Left hindlimb (tissue), 1 donor: ENCODE measurements around the gene C1orf159.
"Not testable (repeated sequence)": the region's sequence is repeated elsewhere in the genome, so short reads cannot be mapped to it uniquely, and the experiment has no call there.

Experiments used
- DNase-seq: peaks from one replicate; pipeline ENCODE4 v3.0.0-alpha.2; 2018

Gene C1orf159

DNA sequence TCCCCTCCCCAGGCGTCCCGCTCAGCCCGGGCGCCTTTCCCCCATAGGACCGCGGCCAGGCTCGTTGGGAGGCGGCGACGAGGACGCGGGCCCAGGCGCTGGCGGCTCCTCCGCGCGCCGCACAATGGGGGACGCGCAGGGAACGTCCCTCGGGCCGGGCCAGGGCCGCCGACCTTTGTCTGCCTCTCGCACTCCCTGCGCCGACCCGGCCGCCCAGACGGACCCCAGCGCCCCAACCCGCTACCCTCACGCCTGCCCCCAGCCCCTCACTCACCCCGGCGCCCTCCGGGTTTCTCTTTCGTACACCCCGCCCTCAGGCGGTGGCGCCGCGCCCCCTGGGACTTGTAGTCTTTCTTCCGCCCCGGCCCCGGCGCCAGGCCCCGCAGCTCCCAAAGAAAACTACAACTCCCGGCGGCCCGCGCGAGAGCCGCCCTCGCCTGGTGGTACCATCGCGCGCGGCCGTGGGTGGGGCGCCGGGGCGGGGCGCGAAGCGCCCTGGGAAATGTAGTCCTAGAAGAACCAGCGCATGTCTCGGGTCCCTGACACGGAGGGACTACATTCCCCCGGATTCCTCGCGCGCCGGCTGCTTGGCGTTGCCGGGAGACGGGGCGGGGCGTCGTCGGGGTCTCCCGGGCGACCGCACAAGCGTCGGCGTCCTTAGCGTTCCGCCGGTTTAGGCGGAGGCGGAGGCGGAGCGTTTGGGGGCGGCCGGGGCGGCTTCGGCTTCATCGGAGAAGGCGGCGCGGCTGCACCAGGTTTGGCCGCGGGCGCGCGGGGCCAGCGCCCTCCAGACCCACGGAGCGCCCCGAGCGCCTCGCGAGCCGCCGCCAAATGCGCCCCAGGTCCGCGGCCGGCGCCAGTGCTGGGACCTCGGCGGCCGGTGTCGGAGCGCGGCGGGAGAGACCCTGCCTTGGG is at the start of gene C1orf159:
C1orf159 (minus strand) TSS at position 304 of the 915 bp plus-strand sequence. CDS start 24,546 bp downstream, outside the sequence.
- DNase-seq, result peak; percentile 100

DNA sequence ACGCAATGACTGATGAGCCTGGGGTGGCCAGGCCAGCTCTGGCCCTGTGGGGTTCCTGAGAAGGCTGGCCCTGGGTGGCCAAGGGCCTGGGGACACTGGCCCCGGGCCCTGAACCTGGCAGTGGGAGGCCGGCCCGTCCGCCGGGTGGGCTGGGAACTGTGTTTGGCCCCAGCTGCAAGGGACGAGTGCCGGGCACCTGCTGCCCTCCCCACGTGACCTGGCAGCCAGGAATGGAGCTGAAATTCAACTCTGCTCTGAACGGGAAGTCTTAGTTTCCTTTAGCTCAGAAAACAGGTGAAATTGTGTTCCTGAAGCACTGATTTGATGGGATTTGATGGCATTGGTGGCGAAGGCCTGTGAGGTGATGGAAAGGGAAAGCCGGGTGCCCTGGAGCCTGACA is 49.6 kb upstream of the C1orf159 start:
- no peak for DNase-seq

DNA sequence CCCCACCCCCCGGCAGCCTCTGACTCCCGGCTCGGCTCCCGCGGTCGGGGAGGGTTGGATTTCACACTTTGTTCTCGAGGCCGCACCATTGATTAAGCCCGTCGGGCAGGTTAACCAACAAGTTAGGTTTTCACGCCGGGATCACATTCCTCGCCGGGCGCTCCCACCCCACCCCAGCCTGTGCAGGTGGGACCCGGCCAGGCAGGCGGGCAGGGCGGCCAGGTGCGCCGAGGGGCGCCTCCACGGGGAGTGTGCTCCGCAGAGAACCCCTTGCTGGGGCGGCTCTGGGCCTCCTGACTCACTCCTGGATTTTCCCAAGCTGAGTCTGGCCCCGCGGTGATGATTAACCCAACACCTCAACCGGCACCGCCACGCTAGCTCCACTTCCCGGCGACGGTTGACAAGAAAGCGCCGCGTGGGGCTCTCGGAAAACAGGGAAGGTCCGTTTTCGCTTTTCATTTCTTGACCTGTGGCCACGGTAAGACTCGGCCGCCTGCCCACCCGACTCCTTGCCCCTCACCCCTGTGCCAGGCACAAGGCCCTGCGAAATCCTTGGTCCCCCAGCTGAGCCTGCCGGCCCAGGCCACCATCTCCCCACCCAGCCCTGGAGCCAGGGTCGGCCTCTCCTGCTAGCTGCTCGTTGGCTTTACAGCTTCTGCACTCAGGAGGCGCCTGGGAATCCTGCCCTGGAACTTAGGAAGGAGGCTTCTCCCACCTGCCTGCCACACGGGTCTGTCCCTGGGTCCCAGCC is 49.0 kb upstream of the C1orf159 start:
- DNase-seq, result no peak

DNA sequence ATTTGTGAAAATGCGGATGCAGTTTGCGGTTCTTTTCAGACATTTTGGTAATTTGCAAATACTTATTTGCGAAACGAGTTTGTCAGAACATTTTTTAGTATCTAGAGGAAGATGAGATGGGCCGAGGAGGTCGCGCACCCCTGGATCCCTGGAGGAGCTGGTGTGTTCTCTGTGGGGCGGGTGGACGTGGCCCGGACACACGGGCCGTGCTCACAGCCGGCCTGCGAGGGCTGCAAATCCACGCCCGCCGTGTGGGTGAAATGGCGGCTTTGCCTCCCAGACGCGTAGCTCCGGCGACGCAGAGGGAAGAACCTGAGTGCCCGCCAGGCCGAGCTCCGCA is 48.4 kb upstream of the C1orf159 start:
- DNase-seq, result no peak

DNA sequence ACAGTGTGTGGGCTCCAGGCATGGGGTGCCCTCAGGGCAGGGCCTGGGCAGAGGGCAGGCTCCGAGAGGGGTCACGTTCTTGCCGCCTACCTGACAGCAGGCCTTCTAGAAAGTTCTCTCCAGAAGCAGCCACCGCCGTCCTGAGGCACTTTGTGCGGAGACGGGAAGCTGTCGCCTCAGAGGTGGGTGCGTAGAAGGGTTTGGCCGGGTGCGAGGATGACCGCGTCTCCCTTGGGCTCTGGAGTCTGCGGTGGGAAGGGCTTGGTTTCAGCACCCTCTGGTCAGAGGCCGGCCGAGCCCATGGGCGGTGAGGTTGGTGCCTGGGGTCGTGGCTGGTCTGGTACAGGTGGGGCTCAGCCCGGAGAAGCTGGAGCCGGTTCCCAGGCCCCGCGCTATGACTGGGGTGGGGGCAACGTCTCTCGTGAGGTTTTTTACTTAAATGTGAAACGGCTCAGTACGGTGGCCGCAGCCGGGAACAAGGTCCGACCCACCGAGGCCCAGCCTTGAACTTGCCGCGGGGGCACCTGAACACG is 47.7 kb upstream of the C1orf159 start:
- DNase-seq, result no peak

DNA sequence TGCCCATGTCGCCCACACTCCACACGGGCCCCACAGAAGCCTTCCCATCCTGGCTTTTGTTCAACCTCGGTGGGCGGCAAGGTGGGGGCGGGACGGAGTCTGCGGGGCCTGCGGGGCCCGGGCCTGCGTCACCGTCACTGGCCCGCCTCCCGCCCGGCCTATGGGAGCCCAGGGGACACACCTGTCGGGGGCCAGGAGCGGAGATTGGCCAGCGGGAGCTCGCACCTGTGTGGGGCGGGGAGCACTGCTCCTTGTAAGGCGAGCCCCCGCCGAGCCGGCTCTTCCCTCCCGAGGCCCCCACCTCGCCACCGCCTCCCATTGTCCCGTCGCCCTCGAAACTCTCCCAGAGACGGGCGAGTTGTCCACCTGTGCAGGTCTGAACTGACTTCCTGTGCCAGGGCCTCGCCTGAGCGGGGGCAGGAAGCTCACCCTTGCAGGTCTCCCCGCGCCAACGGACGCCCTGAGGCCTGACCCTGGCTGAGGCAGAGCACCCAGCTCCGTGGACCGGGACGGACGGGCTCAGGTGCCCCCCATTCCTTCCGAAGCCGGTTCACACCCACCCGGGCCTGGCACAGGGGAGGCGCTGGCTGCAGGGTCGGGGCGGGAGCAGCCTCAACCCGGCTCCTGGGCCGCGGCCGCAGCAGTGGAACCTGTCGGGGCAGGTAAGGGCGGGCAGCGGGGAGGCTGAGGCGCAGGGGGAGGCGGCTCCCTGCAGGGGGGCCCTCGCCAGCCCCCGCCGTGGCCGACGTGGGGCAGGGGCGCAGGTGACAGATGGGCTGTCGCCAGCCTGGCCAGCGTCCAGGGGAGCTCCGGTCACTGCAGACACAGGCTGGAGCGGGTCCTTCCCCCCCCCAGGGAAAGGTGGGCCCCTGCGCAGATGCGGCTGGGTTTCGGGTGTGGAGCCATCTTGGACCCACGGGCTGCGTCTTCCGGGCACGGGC is 47.0 kb upstream of the C1orf159 start:
- no peak for DNase-seq

DNA sequence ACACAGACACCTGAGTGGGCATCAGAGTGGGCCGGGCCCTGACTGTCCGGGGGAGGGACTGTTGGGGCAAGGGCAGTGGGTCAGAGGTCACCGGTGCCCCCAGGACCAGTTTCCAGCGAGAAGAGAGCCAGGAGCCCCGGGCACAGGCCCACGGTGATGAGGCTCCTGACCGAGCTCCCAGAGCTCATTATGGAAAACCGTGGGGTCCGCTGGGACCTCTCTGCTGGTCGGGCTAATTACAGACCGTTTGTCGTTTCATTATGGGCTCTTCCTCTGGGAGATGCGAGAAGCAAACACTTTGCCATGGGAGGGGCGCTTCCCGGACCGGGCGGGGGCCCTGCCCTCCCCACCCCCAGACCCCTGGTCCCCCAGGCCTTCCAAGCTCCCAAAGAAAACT is 45.8 kb upstream of the C1orf159 start:
- no peak for DNase-seq

DNA sequence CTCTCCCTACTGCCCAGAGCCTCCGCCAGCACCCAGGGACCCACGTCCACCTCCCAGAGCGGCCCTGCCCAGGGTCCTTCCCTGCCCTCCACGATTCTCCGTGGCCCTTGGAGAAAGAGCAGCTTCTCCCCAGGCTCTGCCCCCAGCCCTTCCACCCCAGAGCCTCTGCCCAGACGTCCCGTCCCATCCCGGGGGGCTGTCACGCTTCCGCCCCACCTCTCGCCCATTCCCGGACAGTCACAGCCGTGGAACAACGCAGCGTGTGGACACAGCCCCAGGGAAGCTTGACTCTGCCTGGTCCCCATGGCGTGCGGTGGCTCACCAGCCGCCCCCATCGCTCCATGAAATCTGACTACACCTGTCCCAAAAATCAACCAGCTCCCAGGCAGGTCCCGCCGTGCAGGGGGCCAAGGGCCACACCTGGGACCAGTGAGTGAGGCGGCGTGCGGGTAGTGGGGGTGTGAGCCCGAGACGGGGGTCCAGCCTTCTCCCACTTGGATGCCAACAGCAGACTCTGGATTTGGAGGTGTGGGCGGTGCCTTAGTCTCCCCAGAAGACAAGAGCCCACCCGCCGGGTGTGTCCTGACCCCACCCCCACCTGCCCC is 45.3 kb upstream of the C1orf159 start:
- DNase-seq, result no peak

DNA sequence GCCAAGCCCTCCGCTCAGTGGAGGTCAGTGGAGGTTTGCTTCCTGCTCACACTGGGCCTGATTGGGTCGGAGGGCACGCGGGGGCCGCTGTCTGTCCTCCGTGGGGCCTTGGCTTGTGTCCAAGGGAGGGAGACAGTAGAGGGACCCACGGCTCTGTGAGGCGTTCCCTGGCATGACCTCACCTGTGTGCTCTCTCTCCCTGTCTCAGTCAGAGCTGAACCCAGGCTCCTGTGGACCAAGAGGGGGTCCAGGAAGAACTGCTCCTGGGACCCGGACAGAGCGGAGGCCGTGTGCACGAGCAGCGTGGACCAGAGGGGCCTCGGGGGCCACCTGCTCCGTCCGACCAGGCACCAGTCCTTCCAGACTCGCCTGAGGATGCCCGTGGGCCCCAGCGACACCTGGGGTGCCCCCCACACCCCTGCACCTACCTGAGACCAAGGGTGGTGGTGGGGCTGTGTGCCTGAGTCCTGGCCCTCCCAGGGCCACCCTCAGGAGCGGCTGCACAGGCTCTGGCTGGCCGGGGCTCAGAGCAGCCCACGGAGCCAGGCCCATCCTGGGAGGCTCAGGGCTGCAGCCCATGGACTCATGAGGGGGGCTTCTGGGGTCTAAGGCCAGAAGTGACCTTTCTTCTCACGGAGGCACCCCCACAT is 44.5 kb upstream of the C1orf159 start:
- DNase-seq, result no peak

DNA sequence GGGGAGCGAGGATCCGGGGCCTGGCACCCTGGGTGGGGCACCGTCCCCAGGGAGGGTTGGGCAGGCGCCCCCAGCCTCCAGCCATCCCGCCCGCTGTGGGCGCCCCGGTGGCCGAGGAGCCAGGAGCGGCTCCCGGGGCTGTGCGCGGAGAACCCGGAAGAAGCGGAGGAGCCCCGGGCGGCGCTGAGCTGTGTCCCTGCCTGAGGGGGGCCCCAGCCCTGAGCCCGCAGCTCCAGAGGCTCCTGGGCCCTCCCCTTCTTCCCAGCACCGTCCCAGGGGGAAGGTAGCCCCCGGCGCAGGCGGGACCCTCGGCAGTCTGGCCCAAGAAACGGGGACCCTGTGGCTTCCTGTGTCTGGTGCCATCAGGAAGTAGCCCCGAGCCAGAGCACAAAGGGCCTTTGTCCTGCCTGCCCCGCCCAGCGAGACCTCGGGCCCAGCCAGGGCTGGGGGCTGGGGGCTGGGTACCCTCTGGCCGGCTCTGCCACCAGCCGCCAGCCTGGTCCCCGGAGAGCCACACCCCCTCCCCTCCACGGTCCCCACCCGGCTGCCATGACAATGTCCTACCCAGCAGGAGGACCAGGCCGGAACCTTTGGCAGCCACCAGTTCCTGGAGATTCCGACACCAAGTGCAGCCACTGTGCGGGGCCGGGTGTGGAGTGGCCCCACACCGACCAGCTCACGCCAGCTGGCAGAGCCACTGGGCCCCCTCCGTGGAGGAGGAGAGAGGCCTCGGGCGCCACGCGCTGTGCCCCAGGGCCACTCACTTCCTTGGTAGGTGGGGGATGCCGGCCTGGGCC is 42.2 kb upstream of the C1orf159 start:
- DNase-seq, result peak; percentile 71

DNA sequence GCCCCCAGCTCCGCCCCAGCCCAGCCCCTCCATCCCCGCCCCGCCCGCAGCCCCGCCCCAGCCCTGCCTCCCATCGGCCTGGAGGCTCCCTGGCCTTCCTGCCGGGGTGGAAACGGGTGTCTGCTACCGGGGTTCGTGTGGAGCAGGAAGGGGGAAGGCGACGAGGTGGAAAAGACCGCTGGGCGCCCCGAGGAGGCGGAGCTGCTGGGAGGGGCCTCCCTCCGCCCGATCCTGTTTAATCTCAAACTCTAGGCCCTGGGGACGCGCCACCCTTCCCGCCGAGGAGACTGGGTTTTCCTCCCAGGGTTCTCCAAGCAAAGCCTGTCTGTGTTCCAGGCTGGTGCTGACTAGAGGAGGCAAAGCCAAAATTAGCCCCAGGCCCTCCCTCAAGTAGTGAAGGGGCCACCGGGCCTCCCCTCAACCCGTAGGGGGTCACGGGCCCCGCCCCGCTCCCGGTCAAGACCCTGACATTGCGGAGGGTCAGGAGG is 41.6 kb upstream of the C1orf159 start:
- peak; percentile 85 for DNase-seq

DNA sequence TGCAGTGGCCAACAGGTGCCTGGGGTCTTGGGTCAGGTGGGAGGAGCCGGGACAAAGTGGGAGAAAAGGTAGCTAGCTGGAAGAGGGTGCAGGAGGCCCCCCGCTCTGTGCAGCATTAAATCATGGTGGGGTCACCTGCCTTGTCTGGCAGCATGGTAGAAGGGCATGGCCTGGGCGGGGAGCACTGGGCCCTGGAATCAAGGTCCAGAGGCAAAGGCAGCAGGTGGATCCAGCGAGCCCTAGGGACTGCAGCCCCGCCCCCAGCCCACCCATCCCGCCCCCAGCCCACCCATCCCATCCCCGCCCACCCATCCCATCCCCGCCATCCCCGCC is 41.1 kb upstream of the C1orf159 start:
- no peak for DNase-seq

DNA sequence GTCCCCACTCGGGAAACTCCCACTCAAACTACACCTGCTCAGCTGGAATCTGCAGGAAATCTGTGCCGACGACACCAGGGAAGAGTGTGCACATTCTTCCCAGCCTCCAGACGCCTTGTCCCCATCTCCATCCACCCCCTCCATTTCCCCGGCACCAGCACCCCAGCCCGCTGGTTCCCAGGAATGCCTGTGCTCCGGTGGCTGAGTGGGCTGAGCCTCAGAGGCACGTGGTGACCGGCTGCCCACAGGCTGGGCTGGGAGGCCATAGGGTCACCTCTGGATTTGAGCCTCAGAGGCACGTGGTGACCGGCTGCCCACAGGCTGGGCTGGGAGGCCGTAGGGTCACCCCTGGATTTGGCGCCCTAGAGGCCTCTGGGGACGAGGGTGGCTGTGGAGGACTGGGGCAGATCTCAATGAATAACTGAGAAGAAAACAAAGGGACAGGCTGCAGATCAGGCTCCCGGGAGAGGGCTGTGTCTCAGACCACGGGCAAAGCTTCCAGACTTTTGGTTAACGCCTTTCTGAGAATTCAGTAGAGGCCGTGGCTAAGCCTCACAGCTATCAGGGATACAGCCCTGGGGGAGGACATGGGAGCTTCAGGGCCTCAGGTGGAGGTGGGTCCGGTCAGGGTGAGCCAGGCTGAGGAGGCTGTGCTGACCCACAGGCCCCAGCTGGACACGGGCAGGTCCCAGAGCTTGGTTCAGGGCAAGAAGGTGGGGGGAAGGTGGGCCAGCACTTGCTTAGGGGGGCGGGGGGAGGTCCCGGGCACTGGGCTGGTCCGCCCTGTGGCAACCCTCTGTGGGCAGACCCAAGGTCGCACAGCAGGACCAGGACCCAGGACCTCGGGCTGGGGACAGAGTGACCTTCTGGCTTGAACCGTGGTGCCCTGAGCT is 40.5 kb upstream of the C1orf159 start:
- DNase-seq, result no peak

DNA sequence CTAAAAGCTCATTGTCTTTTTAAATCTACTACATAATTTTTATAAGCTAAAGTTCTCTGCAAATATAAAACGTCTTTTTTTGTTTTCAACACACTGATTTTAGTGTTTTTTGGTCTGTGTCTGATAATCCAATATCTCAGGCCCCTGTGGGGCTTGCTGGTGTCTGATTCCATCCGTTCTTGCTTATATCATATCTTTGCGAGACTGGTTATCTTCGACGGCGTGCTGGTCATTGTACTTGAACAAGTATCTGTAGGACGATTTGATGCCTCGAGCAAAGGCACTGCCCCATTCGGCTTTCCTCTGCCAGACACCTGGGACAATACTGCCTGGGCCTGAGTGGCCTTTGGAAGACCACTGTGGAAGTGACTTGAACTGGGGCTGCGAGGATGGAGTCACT is 39.4 kb upstream of the C1orf159 start:
- DNase-seq, result no peak

DNA sequence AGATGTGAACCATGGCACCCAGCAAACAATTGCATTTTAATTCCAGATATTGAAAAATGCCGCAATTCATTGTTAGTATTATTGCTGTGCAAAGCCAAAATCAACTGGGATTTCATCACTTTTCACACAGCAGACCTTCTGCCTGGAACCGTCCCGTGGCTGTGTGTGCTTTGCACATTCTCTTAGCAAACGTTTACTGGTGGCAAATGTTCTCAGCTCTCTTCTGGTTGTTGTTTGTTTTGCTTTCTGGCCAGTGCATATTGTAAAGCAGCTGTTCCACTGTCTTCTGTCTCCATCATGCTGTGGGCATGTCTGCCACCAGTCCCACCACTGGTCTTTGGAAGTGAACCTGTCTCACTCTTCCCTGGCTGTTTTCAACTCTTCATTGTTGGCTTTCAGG is 38.0 kb upstream of the C1orf159 start:
- DNase-seq, result no peak

DNA sequence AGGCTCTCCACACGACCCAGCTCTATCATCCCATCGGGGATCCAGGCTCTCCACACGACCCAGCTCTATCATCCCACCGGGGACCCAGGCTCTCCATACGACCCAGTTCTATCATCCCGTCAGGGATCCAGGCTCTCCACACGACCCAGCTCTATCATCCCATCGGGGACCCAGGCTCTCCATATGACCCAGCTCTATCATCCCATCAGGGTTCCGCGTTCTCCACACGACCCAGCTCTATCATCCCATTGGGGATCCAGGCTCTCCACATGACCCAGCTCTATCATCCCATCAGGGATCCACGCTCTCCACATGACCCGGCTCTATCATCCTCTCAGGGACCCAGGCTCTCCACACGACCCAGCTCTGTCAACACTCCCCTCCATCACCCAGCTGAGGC is 37.3 kb upstream of the C1orf159 start:
- not testable (repeated sequence) for DNase-seq

DNA sequence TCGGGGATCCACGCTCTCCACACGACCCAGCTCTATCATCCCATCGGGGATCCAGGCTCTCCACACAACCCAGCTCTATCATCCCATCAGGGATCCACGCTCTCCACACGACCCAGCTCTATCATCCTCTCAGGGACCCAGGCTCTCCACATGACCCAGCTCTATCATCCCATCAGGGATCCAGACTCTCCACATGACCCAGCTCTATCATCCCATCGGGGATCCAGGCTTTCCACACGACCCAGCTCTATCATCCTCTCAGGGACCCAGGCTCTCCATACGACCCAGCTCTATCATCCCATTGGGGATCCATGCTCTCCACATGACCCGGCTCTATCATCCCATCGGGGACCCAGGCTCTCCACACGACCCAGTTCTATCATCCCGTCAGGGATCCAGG is 36.5 kb upstream of the C1orf159 start:
- DNase-seq, result not testable (repeated sequence)

DNA sequence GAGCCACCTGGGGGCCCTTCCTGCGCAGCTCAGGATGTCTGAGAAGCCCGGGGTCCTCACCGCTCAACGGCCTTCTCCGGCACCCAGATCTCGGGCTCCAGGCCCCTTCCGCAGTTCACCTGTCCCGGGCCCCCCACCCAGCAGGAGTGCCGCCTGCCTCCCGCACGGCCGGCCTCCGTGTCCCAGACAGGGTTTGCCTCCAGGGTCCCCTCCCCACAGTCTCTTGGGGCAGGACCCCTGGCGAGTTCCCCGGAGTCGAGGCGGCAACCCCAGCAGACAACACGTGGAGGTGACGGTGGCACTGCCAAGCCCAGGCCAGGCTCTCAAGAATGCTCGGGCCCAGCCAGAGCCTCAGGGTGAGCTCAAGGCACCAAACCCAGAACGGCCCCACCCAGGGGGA is 35.4 kb upstream of the C1orf159 start:
- DNase-seq, result no peak

DNA sequence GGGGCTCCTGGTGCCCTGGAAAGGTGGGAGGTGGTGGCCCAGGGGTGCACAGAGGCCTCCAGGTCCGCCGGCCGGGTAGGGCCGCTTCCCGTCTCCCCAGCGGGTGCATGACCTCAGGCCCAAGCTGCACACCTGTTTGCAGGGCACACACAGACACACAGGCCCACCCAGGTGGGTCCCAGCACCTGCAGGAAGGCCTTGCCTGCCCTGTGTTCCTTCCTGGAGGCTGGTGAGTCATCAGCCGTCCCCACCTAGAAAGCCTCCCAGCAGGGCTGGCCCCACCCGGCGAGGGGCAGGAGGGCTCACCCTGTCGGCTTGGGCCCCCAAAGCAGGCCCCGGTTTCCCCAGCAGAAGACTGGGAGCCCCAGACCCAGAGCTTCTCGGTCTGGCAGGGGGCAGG is 34.2 kb upstream of the C1orf159 start:
- no peak for DNase-seq

DNA sequence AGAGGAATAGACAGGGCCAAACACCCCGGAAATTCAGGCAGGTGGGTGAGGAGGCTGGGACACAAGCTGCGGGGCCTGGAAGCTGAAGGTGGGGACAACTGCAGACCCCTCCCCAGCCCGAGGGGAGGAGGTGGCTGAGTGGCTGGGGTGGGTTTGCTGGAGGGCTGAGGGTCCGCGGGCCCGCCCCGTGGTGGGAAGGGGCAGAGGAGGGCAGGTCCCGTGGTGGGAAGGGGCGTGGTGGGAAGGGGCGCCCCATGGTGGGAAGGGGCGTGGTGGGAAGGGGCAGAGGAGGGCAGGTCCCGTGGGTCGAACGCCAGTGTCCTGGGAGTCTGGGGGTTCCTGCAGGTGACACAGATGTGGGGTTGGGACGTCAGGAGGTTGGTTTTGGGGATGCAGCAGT is 33.5 kb upstream of the C1orf159 start:
- DNase-seq, result no peak
